HepG2 (cell line): ENCODE measurements around the gene CNP. TPM values are rescaled to one million over a fixed set of nuclear protein-coding genes. Genes with fewer than 3 reads are reported as not detected.

Source experiments
- HNF4A ChIP-seq: sonication (generic); formaldehyde crosslinking; IDR thresholded peaks from 2 replicates; pipeline ENCODE4 v1.4.0; 2020; ENCODE audit warnings: missing genetic modification reagents
- MYC ChIP-seq: sonication (generic); formaldehyde crosslinking; IDR thresholded peaks from 2 replicates; pipeline ENCODE4 v1.9.0; 2021; ENCODE audit warnings: missing genetic modification reagents, borderline replicate concordance
- NRL ChIP-seq: sonication (generic); formaldehyde crosslinking; IDR thresholded peaks from 2 replicates; pipeline ENCODE4 v1.5.0; 2020; ENCODE audit warnings: missing genetic modification reagents, mild to moderate bottlenecking, moderate library complexity, borderline replicate concordance
- polyA plus RNA-seq, 8 experiments: library from polyadenylated mRNA; depleted of rRNA in 3 of 8; stranded (reverse) in 7 of 8; unstranded in 1 of 8; fragments of >200 nt; fragmentation: Illumina TruSeq in 4 of 8; extraction: Trizol in 4 of 8; gene quantifications; 2 replicates each; pipeline versions ENCODE4 v1.2.1 to v1.2.3, GENCODE V29; 2011 to 2016; ENCODE audit warnings: low read depth in 4 of 8, missing spikeins in 1 of 8, mixed read lengths in 1 of 8; ENCODE audit not compliant: insufficient read depth in 1 of 8
- total RNA-seq, 5 experiments: library from RNA; depleted of rRNA; stranded (reverse); fragments of >200 nt; fragmentation: Illumina TruSeq; extraction: Trizol; gene quantifications; 2 replicates each; pipeline ENCODE4 v1.2.3, GENCODE V29; 2016; ENCODE audit warnings: low read depth in 1 of 5
- TF ChIP-seq, protein P1 (sequence below): sonication (generic); formaldehyde crosslinking; IDR thresholded peaks from 2 replicates; pipeline ENCODE4 v1.8.0; 2023; ENCODE audit warnings: mild to moderate bottlenecking, missing genetic modification reagents
- TF ChIP-seq, protein P2 (sequence below), 2 experiments: sonication (generic) in 1 of 2; formaldehyde crosslinking in 1 of 2; IDR thresholded peaks; 2 replicates each; pipeline versions ENCODE4 v1.4.0 to v1.6.1; 2016 to 2020; ENCODE audit warnings: borderline replicate concordance in 1 of 2, low read depth in 1 of 2, mild to moderate bottlenecking in 1 of 2, missing genetic modification reagents in 1 of 2
- TF ChIP-seq, protein P3 (sequence below): IDR thresholded peaks from 2 replicates; pipeline ENCODE4 v1.6.1; 2018; ENCODE audit warnings: missing genetic modification reagents, mild to moderate bottlenecking, missing compliant biosample characterization
- TF ChIP-seq, protein P4 (sequence below): sonication (generic); formaldehyde crosslinking; IDR thresholded peaks from 2 replicates; pipeline ENCODE4 v1.4.0; 2020; ENCODE audit warnings: missing genetic modification reagents
- TF ChIP-seq, protein P5 (sequence below): sonication (generic); formaldehyde crosslinking; IDR thresholded peaks from 2 replicates; pipeline ENCODE4 v1.4.0; 2020; ENCODE audit warnings: missing genetic modification reagents

CNP gene
- total and polyA plus RNA-seq, 2 of the 13 experiments (the other 11 are each of a cell fraction or from before 2014, with no cell fraction given) = 97.2 to 161 TPM

DNA sequence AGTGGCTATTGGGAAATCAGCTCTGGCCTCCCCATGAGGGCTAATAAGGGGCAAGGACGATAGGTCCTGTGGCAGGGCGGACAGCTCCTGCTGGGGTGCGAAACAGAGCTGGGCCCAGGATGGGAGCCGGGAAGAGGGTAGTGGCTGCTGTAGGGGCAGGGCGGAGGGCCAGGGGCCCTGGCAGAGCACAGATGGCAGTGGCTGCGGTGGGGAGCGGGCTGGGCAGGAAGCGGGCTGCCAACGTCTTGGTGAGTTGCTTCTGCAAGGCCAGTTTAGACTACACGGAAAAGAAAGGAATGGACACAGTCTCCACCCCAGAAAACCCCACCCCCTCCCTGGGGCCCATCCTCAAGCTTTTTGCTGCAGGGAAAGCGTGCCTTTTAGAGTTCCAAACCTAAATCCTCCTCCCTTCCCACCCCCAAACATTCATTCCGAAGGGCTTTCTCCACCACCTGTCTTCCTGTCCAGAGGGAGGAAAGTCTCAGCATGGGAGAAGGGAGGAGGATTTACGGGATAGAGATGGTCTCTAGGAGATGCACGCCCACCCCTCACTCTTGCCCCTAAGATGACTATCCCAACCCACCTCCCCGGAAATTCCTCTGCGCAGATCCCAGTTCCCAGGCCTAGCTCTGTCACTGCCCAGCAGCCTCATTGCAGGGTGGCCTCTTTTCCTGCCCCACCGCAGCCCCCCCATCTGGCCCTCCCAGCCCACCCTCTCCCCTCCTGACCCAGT lies 60.4 kb downstream of the CNP start (continued):
- TF ChIP-seq, protein P1, sequence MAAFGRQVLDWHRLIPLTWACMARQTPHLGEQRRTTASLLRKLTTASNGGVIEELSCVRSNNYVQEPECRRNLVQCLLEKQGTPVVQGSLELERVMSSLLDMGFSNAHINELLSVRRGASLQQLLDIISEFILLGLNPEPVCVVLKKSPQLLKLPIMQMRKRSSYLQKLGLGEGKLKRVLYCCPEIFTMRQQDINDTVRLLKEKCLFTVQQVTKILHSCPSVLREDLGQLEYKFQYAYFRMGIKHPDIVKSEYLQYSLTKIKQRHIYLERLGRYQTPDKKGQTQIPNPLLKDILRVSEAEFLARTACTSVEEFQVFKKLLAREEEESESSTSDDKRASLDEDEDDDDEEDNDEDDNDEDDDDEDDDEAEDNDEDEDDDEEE (CRISPR knock-in tag) = no peak
- TF ChIP-seq HNF4A (CRISPR knock-in tag) (no peak), MYC (CRISPR knock-in tag) (no peak), NRL (no peak)
- TF ChIP-seq, protein P2, sequence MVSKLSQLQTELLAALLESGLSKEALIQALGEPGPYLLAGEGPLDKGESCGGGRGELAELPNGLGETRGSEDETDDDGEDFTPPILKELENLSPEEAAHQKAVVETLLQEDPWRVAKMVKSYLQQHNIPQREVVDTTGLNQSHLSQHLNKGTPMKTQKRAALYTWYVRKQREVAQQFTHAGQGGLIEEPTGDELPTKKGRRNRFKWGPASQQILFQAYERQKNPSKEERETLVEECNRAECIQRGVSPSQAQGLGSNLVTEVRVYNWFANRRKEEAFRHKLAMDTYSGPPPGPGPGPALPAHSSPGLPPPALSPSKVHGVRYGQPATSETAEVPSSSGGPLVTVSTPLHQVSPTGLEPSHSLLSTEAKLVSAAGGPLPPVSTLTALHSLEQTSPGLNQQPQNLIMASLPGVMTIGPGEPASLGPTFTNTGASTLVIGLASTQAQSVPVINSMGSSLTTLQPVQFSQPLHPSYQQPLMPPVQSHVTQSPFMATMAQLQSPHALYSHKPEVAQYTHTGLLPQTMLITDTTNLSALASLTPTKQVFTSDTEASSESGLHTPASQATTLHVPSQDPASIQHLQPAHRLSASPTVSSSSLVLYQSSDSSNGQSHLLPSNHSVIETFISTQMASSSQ (IDR thresholded peaks at IDR 0.05; ENCODE audit: low read depth) = no peak
- TF ChIP-seq, protein P2 (CRISPR knock-in tag; IDR thresholded peaks at IDR 0.05; ENCODE audit: borderline replicate concordance) = 0 out of 2 replicates have a peak, but pooled peaks have one; percentile 6
- TF ChIP-seq, protein P3, sequence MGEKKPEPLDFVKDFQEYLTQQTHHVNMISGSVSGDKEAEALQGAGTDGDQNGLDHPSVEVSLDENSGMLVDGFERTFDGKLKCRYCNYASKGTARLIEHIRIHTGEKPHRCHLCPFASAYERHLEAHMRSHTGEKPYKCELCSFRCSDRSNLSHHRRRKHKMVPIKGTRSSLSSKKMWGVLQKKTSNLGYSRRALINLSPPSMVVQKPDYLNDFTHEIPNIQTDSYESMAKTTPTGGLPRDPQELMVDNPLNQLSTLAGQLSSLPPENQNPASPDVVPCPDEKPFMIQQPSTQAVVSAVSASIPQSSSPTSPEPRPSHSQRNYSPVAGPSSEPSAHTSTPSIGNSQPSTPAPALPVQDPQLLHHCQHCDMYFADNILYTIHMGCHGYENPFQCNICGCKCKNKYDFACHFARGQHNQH = no peak
- TF ChIP-seq, protein P4, sequence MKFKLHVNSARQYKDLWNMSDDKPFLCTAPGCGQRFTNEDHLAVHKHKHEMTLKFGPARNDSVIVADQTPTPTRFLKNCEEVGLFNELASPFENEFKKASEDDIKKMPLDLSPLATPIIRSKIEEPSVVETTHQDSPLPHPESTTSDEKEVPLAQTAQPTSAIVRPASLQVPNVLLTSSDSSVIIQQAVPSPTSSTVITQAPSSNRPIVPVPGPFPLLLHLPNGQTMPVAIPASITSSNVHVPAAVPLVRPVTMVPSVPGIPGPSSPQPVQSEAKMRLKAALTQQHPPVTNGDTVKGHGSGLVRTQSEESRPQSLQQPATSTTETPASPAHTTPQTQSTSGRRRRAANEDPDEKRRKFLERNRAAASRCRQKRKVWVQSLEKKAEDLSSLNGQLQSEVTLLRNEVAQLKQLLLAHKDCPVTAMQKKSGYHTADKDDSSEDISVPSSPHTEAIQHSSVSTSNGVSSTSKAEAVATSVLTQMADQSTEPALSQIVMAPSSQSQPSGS (CRISPR knock-in tag) = no peak
- TF ChIP-seq, protein P5, sequence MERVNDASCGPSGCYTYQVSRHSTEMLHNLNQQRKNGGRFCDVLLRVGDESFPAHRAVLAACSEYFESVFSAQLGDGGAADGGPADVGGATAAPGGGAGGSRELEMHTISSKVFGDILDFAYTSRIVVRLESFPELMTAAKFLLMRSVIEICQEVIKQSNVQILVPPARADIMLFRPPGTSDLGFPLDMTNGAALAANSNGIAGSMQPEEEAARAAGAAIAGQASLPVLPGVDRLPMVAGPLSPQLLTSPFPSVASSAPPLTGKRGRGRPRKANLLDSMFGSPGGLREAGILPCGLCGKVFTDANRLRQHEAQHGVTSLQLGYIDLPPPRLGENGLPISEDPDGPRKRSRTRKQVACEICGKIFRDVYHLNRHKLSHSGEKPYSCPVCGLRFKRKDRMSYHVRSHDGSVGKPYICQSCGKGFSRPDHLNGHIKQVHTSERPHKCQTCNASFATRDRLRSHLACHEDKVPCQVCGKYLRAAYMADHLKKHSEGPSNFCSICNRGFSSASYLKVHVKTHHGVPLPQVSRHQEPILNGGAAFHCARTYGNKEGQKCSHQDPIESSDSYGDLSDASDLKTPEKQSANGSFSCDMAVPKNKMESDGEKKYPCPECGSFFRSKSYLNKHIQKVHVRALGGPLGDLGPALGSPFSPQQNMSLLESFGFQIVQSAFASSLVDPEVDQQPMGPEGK (CRISPR knock-in tag) = no peak

Other genes starting within 250 kb of the CNP start
- gene HAP1, start 232.2 kb upstream of the CNP start, total RNA-seq (2016; rRNA removed; fragmentation: Illumina TruSeq; extraction: Trizol) = 0.07 and 0.08 TPM in 2 replicates
- 0.07 and 0.30 TPM in 2 replicates for gene HAP1, start 232.2 kb upstream of the CNP start, polyA plus RNA-seq (2011; rRNA removed)
- 20.6 and 20.9 TPM in 2 replicates for gene JUP, start 180.1 kb upstream of the CNP start, total RNA-seq (2016; rRNA removed; fragmentation: Illumina TruSeq; extraction: Trizol)
- gene JUP, start 180.1 kb upstream of the CNP start, polyA plus RNA-seq (2011; rRNA removed) = 12.1 and 21.4 TPM in 2 replicates
- gene P3H4, start 154.8 kb upstream of the CNP start, total RNA-seq (2016; rRNA removed; fragmentation: Illumina TruSeq; extraction: Trizol) = 13.5 and 37.1 TPM in 2 replicates
- 50.6 and 54.9 TPM in 2 replicates for gene P3H4, start 154.8 kb upstream of the CNP start, polyA plus RNA-seq (2011; rRNA removed)
- 46.5 and 149 TPM in 2 replicates for gene FKBP10, start 153.8 kb upstream of the CNP start, total RNA-seq (2016; rRNA removed; fragmentation: Illumina TruSeq; extraction: Trizol)
- gene FKBP10, start 153.8 kb upstream of the CNP start, polyA plus RNA-seq (2011; rRNA removed) = 543 and 573 TPM in 2 replicates
- gene NT5C3B, start 130.6 kb upstream of the CNP start, total RNA-seq (2016; rRNA removed; fragmentation: Illumina TruSeq; extraction: Trizol) = 92.1 and 104 TPM in 2 replicates
- gene NT5C3B, start 130.6 kb upstream of the CNP start, polyA plus RNA-seq (2011; rRNA removed) = 119 and 126 TPM in 2 replicates
- gene KLHL10, start 129.0 kb upstream of the CNP start, total RNA-seq (2016; rRNA removed; fragmentation: Illumina TruSeq; extraction: Trizol) = 0.04 TPM in 1 of 2 replicates, not detected in the other
- gene KLHL10, start 129.0 kb upstream of the CNP start, polyA plus RNA-seq (2011; rRNA removed) = 0.05 and 0.08 TPM in 2 replicates
- 27.5 and 37.1 TPM in 2 replicates for gene KLHL11, start 101.4 kb upstream of the CNP start, total RNA-seq (2016; rRNA removed; fragmentation: Illumina TruSeq; extraction: Trizol)
- gene KLHL11, start 101.4 kb upstream of the CNP start, polyA plus RNA-seq (2011; rRNA removed) = 7.4 and 7.7 TPM in 2 replicates
- gene ACLY, start 47.8 kb upstream of the CNP start, total RNA-seq (2016; rRNA removed; fragmentation: Illumina TruSeq; extraction: Trizol) = 218 and 277 TPM in 2 replicates
- 111 and 143 TPM in 2 replicates for gene ACLY, start 47.8 kb upstream of the CNP start, polyA plus RNA-seq (2011; rRNA removed)
- gene ODAD4, start 36.2 kb upstream of the CNP start, total RNA-seq (2016; rRNA removed; fragmentation: Illumina TruSeq; extraction: Trizol) = 0.53 and 0.60 TPM in 2 replicates
- 0.48 and 0.73 TPM in 2 replicates for gene ODAD4, start 36.2 kb upstream of the CNP start, polyA plus RNA-seq (2011; rRNA removed)
- gene DNAJC7, start 50.6 kb downstream of the CNP start, total RNA-seq (2016; rRNA removed; fragmentation: Illumina TruSeq; extraction: Trizol) = 132 and 179 TPM in 2 replicates
- gene DNAJC7, start 50.6 kb downstream of the CNP start, polyA plus RNA-seq (2011; rRNA removed) = 47.7 and 54.7 TPM in 2 replicates
- 26.8 and 27.9 TPM in 2 replicates for gene NKIRAS2, start 53.3 kb downstream of the CNP start, total RNA-seq (2016; rRNA removed; fragmentation: Illumina TruSeq; extraction: Trizol)
- 42.0 and 48.5 TPM in 2 replicates for gene NKIRAS2, start 53.3 kb downstream of the CNP start, polyA plus RNA-seq (2011; rRNA removed)
- 0.83 and 1.1 TPM in 2 replicates for gene C17orf113, start 83.8 kb downstream of the CNP start, total RNA-seq (2016; rRNA removed; fragmentation: Illumina TruSeq; extraction: Trizol)
- 0.87 and 1.4 TPM in 2 replicates for gene C17orf113, start 83.8 kb downstream of the CNP start, polyA plus RNA-seq (2011; rRNA removed)
- gene ZNF385C, start 131.7 kb downstream of the CNP start, total RNA-seq (2016; rRNA removed; fragmentation: Illumina TruSeq; extraction: Trizol) = 2.3 TPM in 2 replicates
- gene ZNF385C, start 131.7 kb downstream of the CNP start, polyA plus RNA-seq (2011; rRNA removed) = 5.8 and 6.1 TPM in 2 replicates
- gene DHX58, start 145.9 kb downstream of the CNP start, total RNA-seq (2016; rRNA removed; fragmentation: Illumina TruSeq; extraction: Trizol) = 3.9 and 6.7 TPM in 2 replicates
- gene DHX58, start 145.9 kb downstream of the CNP start, polyA plus RNA-seq (2011; rRNA removed) = 7.8 and 13.5 TPM in 2 replicates
- gene KAT2A, start 154.6 kb downstream of the CNP start, total RNA-seq (2016; rRNA removed; fragmentation: Illumina TruSeq; extraction: Trizol) = 20.2 and 29.1 TPM in 2 replicates
- gene KAT2A, start 154.6 kb downstream of the CNP start, polyA plus RNA-seq (2011; rRNA removed) = 90.4 and 126 TPM in 2 replicates
- gene HSPB9, start 156.0 kb downstream of the CNP start, total RNA-seq (2016; rRNA removed; fragmentation: Illumina TruSeq; extraction: Trizol) = 0.13 and 0.24 TPM in 2 replicates
- gene HSPB9, start 156.0 kb downstream of the CNP start, polyA plus RNA-seq (2011; rRNA removed) = 0.05 and 0.31 TPM in 2 replicates
- gene RAB5C, start 188.2 kb downstream of the CNP start, total RNA-seq (2016; rRNA removed; fragmentation: Illumina TruSeq; extraction: Trizol) = 110 and 136 TPM in 2 replicates
- gene RAB5C, start 188.2 kb downstream of the CNP start, polyA plus RNA-seq (2011; rRNA removed) = 123 and 129 TPM in 2 replicates
- 0.09 TPM in 1 of 2 replicates, not detected in the other for gene KCNH4, start 214.3 kb downstream of the CNP start, total RNA-seq (2016; rRNA removed; fragmentation: Illumina TruSeq; extraction: Trizol)
- 0.01 and 0.04 TPM in 2 replicates for gene KCNH4, start 214.3 kb downstream of the CNP start, polyA plus RNA-seq (2011; rRNA removed)
- not detected in 2 replicates for gene HCRT, start 218.7 kb downstream of the CNP start, total RNA-seq (2016; rRNA removed; fragmentation: Illumina TruSeq; extraction: Trizol)
- gene HCRT, start 218.7 kb downstream of the CNP start, polyA plus RNA-seq (2011; rRNA removed) = not detected in 2 replicates
- gene GHDC, start 227.7 kb downstream of the CNP start, total RNA-seq (2016; rRNA removed; fragmentation: Illumina TruSeq; extraction: Trizol) = 8.8 and 22.5 TPM in 2 replicates
- 15.4 and 25.6 TPM in 2 replicates for gene GHDC, start 227.7 kb downstream of the CNP start, polyA plus RNA-seq (2011; rRNA removed)